Epithelial cell of proximal tubule (primary cell): ENCODE measurements around the gene DISP2. TPM values are rescaled to one million over a fixed set of nuclear protein-coding genes. Genes with fewer than 3 reads are reported as not detected.
A peak's percentile ranks its signal among the peaks of the same experiment; 100 is the strongest.

Experiments used
- DNase-seq: peaks from one replicate; pipeline ENCODE4 v3.0.0-alpha.2; 2011; ENCODE audit warnings: low read depth
- H3K4me3 ChIP-seq: 2 replicates; pipeline ENCODE4 v1.5.1; 2011; ENCODE audit warnings: low read depth, mild to moderate bottlenecking, low read length
- total RNA-seq: library from RNA; depleted of rRNA; stranded (reverse); fragments of >200 nt; gene quantifications from 2 replicates; pipeline ENCODE4 v1.2.3, GENCODE V29; 2015
- TF ChIP-seq, protein P1 (sequence below): conservative IDR thresholded peaks from 2 replicates; pipeline ENCODE4 v1.5.1; 2012; ENCODE audit warnings: low read depth, mild to moderate bottlenecking, low read length

DISP2 gene
- total RNA-seq, 1 donor from 2014 or later: 0.40 TPM

DNA sequence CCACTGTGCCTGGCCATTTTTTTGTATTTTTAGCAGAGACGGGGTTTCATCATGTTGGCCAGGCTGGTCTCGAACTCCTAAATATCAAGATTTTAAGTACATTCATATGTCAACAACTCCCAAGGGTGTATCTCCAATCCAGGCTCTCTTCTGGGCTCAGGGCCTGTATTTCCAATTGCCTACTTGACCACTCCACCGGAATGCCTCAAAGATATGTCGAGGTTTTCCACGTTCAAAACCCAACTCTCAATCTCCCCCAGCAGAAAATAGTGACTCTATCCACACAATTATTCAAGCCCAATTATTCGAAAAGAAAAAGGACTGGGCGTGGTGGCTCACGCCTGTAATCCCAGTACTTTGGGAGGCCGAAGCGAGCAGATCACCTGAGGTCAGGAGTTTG lies 22.6 kb downstream of the DISP2 start:
- no peak for DNase-seq
- H3K4me3 ChIP-seq: no peak overlapping the region
- TF ChIP-seq, protein P1, sequence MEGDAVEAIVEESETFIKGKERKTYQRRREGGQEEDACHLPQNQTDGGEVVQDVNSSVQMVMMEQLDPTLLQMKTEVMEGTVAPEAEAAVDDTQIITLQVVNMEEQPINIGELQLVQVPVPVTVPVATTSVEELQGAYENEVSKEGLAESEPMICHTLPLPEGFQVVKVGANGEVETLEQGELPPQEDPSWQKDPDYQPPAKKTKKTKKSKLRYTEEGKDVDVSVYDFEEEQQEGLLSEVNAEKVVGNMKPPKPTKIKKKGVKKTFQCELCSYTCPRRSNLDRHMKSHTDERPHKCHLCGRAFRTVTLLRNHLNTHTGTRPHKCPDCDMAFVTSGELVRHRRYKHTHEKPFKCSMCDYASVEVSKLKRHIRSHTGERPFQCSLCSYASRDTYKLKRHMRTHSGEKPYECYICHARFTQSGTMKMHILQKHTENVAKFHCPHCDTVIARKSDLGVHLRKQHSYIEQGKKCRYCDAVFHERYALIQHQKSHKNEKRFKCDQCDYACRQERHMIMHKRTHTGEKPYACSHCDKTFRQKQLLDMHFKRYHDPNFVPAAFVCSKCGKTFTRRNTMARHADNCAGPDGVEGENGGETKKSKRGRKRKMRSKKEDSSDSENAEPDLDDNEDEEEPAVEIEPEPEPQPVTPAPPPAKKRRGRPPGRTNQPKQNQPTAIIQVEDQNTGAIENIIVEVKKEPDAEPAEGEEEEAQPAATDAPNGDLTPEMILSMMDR: no peak

DNA sequence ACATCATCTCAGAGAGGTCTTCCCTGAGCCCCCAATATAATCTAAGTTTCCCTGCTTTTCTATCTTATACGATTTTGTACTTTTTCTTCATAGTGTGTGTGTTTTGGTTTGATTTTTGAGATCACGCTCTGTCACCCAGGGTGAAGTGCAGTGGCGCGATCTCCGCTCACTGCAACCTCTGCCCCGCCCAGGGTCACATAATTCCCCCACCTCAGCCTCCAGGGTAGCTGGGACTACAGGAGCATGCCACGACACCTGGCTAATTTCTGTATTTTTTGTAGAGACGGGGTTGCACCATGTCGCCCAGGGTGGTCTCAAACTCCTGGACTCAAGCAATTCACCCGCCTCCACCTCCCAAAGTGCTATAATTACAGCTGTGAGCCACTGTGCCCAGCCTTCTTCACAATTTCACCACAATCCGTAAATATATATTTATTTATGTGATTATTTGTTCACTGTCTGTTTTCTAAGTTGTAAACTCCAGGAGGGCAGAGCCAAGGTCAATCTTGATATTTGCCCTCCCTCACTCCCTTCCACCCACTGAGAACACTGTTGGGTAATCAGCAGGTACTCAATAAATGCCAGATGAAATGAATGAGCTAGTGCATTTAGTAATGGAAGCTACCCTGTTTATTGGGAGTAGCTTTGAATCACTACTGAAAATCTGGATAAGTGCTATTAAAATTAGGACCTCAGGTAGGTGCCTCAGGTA lies 24.0 kb downstream of the DISP2 start:
- no peak overlapping the region for H3K4me3 ChIP-seq
- no peak for DNase-seq
- TF ChIP-seq, protein P1: no peak

DNA sequence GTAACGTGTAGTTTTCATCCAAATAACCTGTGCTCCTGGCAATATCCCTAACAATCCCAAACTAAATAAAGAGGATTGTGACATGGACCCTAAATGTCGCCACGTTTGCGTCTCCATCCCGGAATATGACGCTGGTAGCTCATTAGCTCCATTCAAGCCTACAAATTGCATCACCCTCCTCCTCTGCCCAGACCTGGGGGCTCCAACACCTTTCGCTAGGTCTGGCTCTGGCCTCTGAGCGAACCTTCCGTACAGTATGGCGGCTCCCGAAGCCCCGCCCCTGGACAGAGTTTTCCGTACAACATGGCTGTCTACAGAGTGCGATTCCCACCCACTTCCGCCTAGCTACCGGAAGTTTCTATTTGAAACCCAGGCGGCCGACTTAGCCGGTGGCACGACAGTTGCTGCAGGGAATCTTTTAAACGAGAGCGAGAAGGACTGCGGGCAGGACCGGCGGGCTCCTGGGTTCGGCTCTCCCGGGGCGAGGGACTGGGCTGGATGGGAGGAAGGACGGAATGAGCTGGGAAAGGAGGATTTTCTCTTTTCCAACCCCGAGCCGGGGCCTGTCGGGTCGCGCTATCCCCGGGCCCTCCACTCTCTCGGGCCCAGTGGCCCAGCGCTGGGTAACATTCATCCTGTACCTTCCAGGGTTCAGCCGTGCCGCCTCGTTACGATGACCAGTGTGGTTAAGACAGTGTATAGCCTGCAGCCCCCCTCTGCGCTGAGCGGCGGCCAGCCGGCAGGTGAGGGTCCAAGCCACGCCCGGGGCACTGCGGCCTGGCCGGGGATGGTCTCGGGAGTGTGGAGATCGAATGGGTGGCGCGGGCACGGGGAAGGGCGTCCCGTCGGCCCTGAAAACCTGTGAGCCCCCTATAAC lies 24.8 kb downstream of the DISP2 start, which contains the start of gene KNSTRN:
KNSTRN (plus strand) TSS at position 142 of the 877 bp plus-strand sequence; CDS start at position 257, 115 bp downstream.
- DNase-seq: peak; percentile 57
- H3K4me3 ChIP-seq: peak within 1 kb of the TSS; percentile 80

DNA sequence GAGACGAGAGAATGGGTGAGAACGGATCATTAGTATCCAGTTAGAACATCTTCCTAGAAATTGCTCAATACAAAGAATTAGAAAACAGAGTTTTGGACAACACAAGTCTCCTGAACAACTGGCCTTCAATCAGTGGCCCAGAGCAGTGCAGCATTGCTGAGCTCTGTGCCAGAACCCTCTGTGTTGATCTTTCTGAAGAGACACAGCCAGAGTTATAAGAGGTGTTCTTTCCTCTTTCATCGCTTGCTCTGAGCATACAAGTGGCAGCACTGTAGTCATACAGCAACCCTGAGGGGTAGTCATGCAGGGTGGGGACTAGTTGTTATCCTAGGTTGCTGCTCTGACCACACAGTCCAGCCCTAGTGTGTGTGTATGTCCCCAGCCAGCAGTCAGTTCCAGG lies 28.5 kb downstream of the DISP2 start:
- TF ChIP-seq, protein P1: no peak
- H3K4me3 ChIP-seq: no peak overlapping the region
- no peak for DNase-seq

More for the DNA sequence above, 24.8 kb downstream of the DISP2 start, which contains the start of gene KNSTRN:
- TF ChIP-seq, protein P1: no peak

DNA sequence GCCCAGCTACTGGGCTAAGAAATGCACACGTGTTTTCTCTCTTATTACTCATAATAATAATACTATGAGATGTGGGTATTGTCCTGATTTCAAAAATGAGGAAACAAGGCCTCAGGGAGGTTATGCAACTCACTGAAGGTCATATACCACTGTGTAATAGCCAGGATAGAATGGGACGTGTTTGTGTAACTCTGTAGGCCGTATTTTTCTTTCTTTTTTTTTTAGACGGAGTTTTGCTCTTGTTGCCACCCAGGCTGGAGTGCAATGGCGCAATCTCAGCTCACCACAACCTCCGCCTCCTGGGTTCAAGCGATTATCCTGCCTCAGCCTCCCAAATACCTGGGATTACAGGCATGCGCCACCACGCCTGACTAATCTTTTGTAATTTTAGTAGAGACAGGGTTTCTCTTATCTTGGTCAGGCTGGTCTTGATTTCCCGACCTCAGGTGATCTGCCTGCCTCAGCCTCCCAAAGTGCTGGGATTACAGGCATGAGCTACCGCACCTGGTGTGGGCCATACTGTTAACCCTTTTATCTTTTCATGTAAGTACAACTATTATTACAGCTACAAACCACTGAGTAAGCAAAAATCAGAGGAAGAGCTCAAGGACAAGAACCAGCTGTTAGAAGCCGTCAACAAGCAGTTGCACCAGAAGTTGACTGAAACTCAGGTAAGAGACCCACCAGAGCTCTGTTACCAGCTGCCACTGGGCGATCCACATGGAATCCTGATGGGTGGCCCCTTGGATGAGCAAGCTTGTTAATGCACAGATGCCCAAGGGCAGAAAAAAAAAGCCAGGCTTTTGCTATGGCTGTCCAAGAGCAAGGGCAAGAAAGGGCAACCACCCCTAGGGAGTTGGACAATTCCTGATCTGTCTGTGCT lies 31.2 kb downstream of the DISP2 start:
- TF ChIP-seq, protein P1: no peak
- DNase-seq: no peak
- no peak overlapping the region for H3K4me3 ChIP-seq

DNA sequence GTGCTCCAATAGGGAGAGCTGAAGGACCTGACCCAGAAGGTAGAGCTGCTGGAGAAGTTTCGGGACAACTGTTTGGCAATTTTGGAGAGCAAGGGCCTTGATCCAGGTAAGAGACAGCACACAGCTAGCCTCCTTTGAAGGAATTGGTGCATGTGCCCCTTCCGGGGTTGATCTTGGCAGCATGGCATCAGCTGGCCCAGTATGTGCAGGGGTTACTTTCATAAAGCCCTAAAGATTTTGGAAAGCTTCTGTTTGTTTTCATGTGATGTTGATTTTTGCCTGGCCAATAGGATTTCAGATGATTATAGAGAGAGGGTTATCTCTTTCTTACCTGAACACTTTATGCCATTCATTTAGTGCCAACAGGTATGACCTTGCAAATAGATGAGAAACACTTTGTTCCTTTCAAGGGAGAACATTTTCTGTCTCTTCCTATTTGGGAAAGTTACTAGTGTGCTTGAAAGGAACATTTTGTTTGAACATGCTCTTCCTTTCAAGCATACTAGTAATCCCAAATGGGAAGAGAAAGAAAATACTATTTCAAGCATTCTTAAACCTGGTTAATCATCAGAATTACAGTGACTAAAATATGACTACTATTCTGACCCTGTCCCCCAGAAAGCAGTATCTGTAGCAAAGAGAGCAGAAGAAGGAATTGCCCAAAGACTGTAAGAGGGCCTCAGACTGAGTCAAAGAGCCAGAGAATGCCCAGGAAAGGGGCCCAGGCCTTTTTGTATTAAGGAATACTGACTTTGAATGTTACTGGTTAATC lies 32.0 kb downstream of the DISP2 start:
- TF ChIP-seq, protein P1: no peak
- no peak overlapping the region for H3K4me3 ChIP-seq
- DNase-seq: no peak
